GM10847 (cell line): ENCODE measurements around the gene POLR1A.

Experiments used
- POLR2A ChIP-seq: IDR thresholded peaks from 2 replicates; pipeline ENCODE4 v1.6.1; 2011; ENCODE audit not compliant: insufficient read length; ENCODE audit errors: extremely low read depth

Gene POLR1A

GRCh38 chr2:85978883-85979780 lies 126.6 kb downstream of the POLR1A start:
- TF ChIP-seq POLR2A: no peak

DNA sequence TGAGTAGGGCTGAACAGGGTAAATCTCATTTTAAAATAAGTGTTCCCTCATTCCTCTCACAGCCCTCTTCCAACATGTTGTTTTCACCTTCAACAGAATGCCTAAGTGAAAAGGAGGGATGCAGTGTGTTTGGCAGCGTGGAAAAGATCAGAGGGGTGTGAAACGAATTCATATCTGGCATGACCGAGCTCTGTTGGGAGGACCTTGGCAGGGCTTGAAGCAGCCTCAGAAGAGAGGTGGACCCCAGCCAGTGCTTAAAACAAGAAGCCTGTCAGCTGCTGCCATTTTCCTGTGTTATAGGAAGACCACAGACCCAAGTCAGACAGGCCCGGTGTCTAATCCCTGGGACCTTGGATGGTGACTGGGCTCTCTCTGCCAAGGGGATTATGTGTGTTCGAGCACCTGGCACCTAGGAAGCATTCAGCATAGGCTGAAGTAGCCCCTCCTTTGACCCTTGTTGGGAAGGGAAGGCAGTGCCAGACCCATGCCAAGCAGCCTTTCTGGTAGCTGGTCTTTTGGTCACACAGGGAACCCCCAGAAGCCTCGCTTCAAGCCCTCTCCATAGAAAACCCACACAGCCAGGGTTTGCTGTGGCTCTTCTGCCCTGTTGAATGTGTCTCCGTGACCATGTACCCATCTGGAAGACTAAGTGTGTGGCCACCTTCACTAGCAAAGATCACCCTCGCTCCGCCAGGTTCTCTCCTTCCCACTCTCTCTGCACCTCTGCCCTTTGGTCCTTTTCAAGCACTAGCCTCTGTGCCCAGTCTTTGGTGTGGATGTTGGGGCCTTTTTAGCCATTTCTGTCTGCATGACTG lies 129.4 kb downstream of the POLR1A start:
- no peak for TF ChIP-seq POLR2A

GRCh38 chr2:85975581-85975980 lies 130.1 kb downstream of the POLR1A start:
- no peak for TF ChIP-seq POLR2A

DNA sequence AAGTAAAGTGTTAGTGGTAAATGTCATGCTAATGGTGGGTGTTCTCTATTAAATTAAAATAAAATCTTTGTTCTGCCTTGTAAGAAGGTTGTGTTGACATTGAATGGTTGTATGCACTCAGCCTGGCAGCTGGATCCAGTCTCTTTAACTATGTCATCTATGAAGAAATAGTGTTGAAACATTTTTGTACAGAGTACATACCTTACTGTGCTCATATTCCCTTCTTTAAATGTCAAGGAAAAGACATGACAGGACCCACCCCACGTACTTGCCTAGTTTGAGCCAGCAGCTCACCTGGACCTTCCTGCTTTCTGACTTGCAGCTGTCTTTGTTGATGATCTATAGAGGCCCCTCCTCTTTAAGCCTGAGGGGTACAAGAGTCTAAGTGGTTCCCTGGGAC lies 131.3 kb downstream of the POLR1A start:
- no peak for TF ChIP-seq POLR2A

- no peak for TF ChIP-seq POLR2A
These were observed 133.3 kb downstream of the POLR1A start for GRCh38 chr2:85972355-85972754.

DNA sequence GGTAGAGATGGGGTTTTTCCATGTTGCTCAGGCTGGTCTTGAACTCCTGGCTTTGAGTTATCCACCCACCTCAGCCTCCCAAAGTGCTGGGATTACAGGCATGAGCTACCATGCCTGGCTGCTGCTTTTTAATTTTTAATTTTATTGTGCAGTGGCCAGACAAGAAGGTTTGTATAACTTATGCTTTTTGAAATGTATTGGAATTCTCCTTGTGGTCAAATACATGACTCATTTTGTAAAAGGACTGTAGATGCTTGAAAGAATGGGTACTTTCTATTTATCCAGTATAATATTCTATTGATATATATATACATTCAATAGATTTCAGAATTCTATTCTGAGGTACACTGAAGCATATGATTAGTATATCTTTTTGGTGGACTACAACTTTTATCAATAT lies 134.3 kb downstream of the POLR1A start:
- no peak for TF ChIP-seq POLR2A
